Keratinocyte (primary cell): ENCODE data around the gene JAKMIP3. TPM values are rescaled to one million over a fixed set of nuclear protein-coding genes. Genes with fewer than 3 reads are reported as not detected.

Experiments used
- DNase-seq: peaks from one replicate; pipeline ENCODE4 v3.0.0-alpha.2; 2011; ENCODE audit warnings: low read depth, missing footprints, low spot score
- FAIRE-seq: peaks from 2 replicates; lab custom pipeline; 2011; peaks lifted over from hg19 to GRCh38; lab: Jason Lieb, UNC
- H2AFZ ChIP-seq: 2 replicates; pipeline ENCODE4 v1.6.0; 2012; ENCODE audit warnings: low read length, control low read depth, inconsistent platforms; ENCODE audit not compliant: control insufficient read depth
- H3K27ac ChIP-seq: 2 replicates; pipeline ENCODE4 v1.5.1; 2011; ENCODE audit warnings: low read length; ENCODE audit not compliant: control insufficient read depth, insufficient read depth
- H3K27me3 ChIP-seq: 3 replicates; pipeline ENCODE4 v1.6.0; 2011; ENCODE audit warnings: low read length; ENCODE audit not compliant: control insufficient read depth, insufficient read depth; ENCODE audit errors: extremely low read depth
- H3K36me3 ChIP-seq, 2 experiments: 2 replicates in 1 of 2; 3 replicates in 1 of 2; pipeline ENCODE4 v1.5.1; 2011; ENCODE audit warnings: low read length in 2 of 2, mild to moderate bottlenecking in 1 of 2; ENCODE audit not compliant: control insufficient read depth in 2 of 2, insufficient read depth in 2 of 2; ENCODE audit errors: extremely low read depth in 1 of 2
- H3K4me1 ChIP-seq: 3 replicates; pipeline ENCODE4 v1.5.1; 2011; ENCODE audit warnings: low read length; ENCODE audit not compliant: control insufficient read depth, insufficient read depth; ENCODE audit errors: extremely low read depth
- H3K4me2 ChIP-seq: 3 replicates; pipeline ENCODE4 v1.6.0; 2011; ENCODE audit warnings: low read depth, low read length; ENCODE audit not compliant: control insufficient read depth, insufficient read depth; ENCODE audit errors: extremely low read depth
- H3K4me3 ChIP-seq, 3 experiments: fragments of 200-600 bp in 1 of 3; sonication (generic) in 1 of 3; 2 replicates in 2 of 3; 3 replicates in 1 of 3; pipeline ENCODE4 v1.5.1; 2011 to 2016; ENCODE audit warnings: low read length in 3 of 3, mild to moderate bottlenecking in 3 of 3, control low read depth in 2 of 3, inconsistent platforms in 1 of 3, low read depth in 1 of 3, mixed read lengths in 1 of 3, mixed run types in 1 of 3, moderate library complexity in 1 of 3; ENCODE audit not compliant: control insufficient read depth in 2 of 3, insufficient read depth in 2 of 3; ENCODE audit errors: extremely low read depth in 1 of 3
- H3K79me2 ChIP-seq: 2 replicates; pipeline ENCODE4 v1.6.0; 2012; ENCODE audit warnings: low read length; ENCODE audit not compliant: control insufficient read depth, insufficient read depth
- H3K9ac ChIP-seq: 3 replicates; pipeline ENCODE4 v1.6.0; 2011; ENCODE audit warnings: low read length; ENCODE audit not compliant: control insufficient read depth, insufficient read depth; ENCODE audit errors: extremely low read depth
- H3K9me1 ChIP-seq: 3 replicates; pipeline ENCODE4 v1.6.0; 2011; ENCODE audit warnings: low read length; ENCODE audit not compliant: control insufficient read depth, insufficient read depth; ENCODE audit errors: extremely low read depth
- H3K9me3 ChIP-seq: 2 replicates; pipeline ENCODE4 v1.5.1; 2012; ENCODE audit warnings: low read depth, low read length; ENCODE audit not compliant: control insufficient read depth
- H4K20me1 ChIP-seq: 3 replicates; pipeline ENCODE4 v1.6.0; 2011; ENCODE audit warnings: low read length; ENCODE audit not compliant: control insufficient read depth, insufficient read depth; ENCODE audit errors: extremely low read depth
- EZH2 ChIP-seq: IDR thresholded peaks from one replicate; pipeline ENCODE4 v1.6.1; 2012; ENCODE audit warnings: inconsistent platforms, mild to moderate bottlenecking, low read length, moderate library complexity
- dilution Hi-C: fragments of 300-500 bp; cut with MboI; formaldehyde crosslinking; loops from one replicate; pipeline ENCODE4 v1.7.0; 2020; ENCODE audit warnings: low sequenced_read_pairs; ENCODE audit not compliant: extremely low pct_ligation_motif_present
- polyA plus RNA-seq, 5 experiments: library from polyadenylated mRNA; depleted of rRNA in 3 of 5; stranded (reverse) in 3 of 5; stranded (forward) in 1 of 5; unstranded in 1 of 5; fragments of >200 nt; gene quantifications; 1 replicate in 1 of 5; 2 replicates in 3 of 5; 3 replicates in 1 of 5; pipeline versions ENCODE4 v1.2.1 to v1.2.3, GENCODE V29; 2011 to 2012; ENCODE audit warnings: missing spikeins in 2 of 5, low read depth in 1 of 5, low replicate concordance in 1 of 5
- TF ChIP-seq, protein P1 (sequence below), 3 experiments: IDR thresholded peaks in 1 of 3; conservative IDR thresholded peaks in 1 of 3; optimal IDR thresholded peaks in 1 of 3; 2 replicates in 2 of 3; 3 replicates in 1 of 3; pipeline versions ENCODE3 to v1.5.1; 2011; ENCODE audit warnings: low read length in 3 of 3, mild to moderate bottlenecking in 3 of 3, moderate library complexity in 2 of 3, control low read depth in 1 of 3, inconsistent platforms in 1 of 3; ENCODE audit not compliant: insufficient read depth in 2 of 3; ENCODE audit errors: extremely low read depth in 1 of 3

The JAKMIP3 gene
- polyA plus RNA-seq, 1 donor (not counting 4 experiments of a cell fraction or from before 2014, with no cell fraction given) = 0.05 TPM

DNA sequence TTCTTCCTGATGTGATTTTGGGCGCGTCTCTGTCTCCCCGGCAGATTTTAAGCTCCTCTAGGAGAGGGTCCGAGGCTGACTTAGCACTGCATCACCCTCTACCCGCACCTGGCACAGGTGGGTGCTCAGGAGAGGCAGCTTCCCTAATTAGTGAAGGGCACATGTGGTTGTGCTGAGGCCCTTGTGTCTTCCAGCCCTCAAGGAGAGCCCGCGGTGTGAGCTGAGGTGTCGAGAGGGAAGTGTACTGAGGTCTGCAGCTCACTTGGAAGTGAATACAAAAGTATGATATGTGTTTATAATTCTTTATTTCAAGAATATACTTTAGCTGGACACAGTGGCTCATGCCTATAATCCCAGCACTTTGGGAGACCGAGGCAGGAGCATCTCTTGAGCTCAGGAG, 20.4 kb upstream of the JAKMIP3 start:
- Histone ChIP-seq H3K36me3 (no peaks in the 10 kb centered on the region), H3K27me3 (peaks cover 8% of the 10 kb centered on the region), H2AFZ (no peak overlapping the region), H4K20me1 (no peaks in the 10 kb centered on the region), H3K9me1 (no peaks in the 10 kb centered on the region), H3K4me1 (no peaks in the 10 kb centered on the region), H3K9me3 (no peaks in the 10 kb centered on the region), H3K4me3 (no peak overlapping the region), H3K27ac (no peak overlapping the region), H3K79me2 (no peaks in the 10 kb centered on the region), H3K4me2 (no peak overlapping the region), H3K9ac (no peak overlapping the region)
- TF ChIP-seq EZH2 = no peak
- TF ChIP-seq, protein P1, sequence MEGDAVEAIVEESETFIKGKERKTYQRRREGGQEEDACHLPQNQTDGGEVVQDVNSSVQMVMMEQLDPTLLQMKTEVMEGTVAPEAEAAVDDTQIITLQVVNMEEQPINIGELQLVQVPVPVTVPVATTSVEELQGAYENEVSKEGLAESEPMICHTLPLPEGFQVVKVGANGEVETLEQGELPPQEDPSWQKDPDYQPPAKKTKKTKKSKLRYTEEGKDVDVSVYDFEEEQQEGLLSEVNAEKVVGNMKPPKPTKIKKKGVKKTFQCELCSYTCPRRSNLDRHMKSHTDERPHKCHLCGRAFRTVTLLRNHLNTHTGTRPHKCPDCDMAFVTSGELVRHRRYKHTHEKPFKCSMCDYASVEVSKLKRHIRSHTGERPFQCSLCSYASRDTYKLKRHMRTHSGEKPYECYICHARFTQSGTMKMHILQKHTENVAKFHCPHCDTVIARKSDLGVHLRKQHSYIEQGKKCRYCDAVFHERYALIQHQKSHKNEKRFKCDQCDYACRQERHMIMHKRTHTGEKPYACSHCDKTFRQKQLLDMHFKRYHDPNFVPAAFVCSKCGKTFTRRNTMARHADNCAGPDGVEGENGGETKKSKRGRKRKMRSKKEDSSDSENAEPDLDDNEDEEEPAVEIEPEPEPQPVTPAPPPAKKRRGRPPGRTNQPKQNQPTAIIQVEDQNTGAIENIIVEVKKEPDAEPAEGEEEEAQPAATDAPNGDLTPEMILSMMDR (optimal IDR thresholded peaks at IDR 0.05 in 1 of 3, IDR thresholded peaks at IDR 0.05 in 1 of 3, conservative IDR thresholded peaks at IDR 0.05 in 1 of 3; ENCODE audit: extremely low read depth in 1 of 3, insufficient read depth in 2 of 3, low read length in 3 of 3) = no peak
- dilution Hi-C loops = no loop called here
- DNase-seq = no peak
- FAIRE-seq = no peak

DNA sequence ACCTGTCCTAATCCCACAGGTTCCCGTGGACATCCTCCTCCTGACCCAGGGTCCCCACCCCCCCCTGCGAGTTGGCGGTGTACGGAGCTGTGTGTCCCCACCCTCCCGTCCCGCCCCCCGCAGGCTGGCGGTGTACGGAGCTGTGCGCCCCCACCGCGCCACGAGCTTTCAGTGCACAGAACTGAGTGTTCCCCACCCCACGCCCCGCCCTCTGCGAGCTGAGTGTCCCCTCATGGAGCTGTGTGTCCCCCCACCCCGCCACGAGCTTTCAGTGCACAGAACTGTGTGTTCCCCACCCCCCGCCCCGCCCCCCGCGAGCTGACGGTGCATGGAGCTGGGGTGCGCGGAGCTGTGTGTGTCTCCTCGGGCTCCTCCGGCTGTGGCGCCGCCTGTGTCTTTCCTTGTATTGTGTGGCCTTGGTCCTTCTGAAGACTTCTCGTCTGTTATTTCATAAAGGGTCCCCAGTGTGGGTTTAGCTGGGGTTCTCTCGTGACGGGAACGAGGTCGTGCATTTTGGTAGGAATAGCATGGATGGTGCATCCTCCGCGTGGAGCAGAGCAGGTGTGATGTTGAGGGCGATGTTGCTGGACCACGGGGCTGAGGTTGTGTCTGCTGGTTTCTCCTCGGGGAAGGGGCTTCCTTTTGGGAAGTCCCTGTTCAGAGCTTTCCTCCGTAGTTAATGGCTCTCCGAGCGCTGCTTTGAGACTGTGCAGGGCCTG, 18.0 kb upstream of the JAKMIP3 start:
- Histone ChIP-seq H2AFZ (no peak overlapping the region), H3K27ac (no peak overlapping the region), H3K36me3 (no peaks in the 10 kb centered on the region), H3K27me3 (peaks cover 8% of the 10 kb centered on the region), H3K4me1 (no peaks in the 10 kb centered on the region), H3K9ac (no peak overlapping the region), H3K9me1 (no peaks in the 10 kb centered on the region), H4K20me1 (no peaks in the 10 kb centered on the region), H3K4me3 (no peak overlapping the region), H3K79me2 (no peaks in the 10 kb centered on the region), H3K9me3 (peaks cover 6% of the 10 kb centered on the region), H3K4me2 (no peak overlapping the region)
- no peak for DNase-seq
- TF ChIP-seq EZH2 = no peak
- TF ChIP-seq, protein P1 (optimal IDR thresholded peaks at IDR 0.05 in 1 of 3, IDR thresholded peaks at IDR 0.05 in 1 of 3, conservative IDR thresholded peaks at IDR 0.05 in 1 of 3; ENCODE audit: extremely low read depth in 1 of 3, insufficient read depth in 2 of 3, low read length in 3 of 3) = no peak
- FAIRE-seq = no peak
- dilution Hi-C loops = no loop called here
